MM.1S (cell line): ENCODE measurements around the gene RAC3.

Experiments
- DNase-seq: peaks from one replicate; pipeline ENCODE4 v3.0.0-alpha.2; 2015
- H2AFZ ChIP-seq: fragments of 300-600 bp; sonication (generic); 2 replicates; pipeline ENCODE4 v1.6.0; 2016; ENCODE audit warnings: antibody characterized with exemption, low read length
- H3F3A ChIP-seq: fragments of 300-600 bp; sonication (generic); 2 replicates; pipeline ENCODE4 v1.6.1; 2016; ENCODE audit warnings: mild to moderate bottlenecking, antibody characterized with exemption, low read length, moderate library complexity, mixed read lengths; ENCODE audit not compliant: insufficient read depth
- H3K27ac ChIP-seq: fragments of 300-600 bp; sonication (generic); 2 replicates; pipeline ENCODE4 v1.5.1; 2016; ENCODE audit warnings: mild to moderate bottlenecking, low read length
- H3K27me3 ChIP-seq: fragments of 300-600 bp; sonication (generic); replicated peaks from 2 replicates; pipeline ENCODE4 v1.6.0; 2016; ENCODE audit warnings: low read length; ENCODE audit not compliant: insufficient read depth
- H3K36me3 ChIP-seq: fragments of 300-600 bp; sonication (generic); replicated peaks from 2 replicates; pipeline ENCODE4 v1.6.1; 2016; ENCODE audit warnings: mild to moderate bottlenecking, low read length, mixed read lengths; ENCODE audit not compliant: insufficient read depth
- H3K4me1 ChIP-seq: fragments of 300-600 bp; sonication (generic); 2 replicates; pipeline ENCODE4 v1.6.1; 2016; ENCODE audit warnings: low read length, mixed read lengths
- H3K4me2 ChIP-seq: fragments of 300-600 bp; sonication (generic); 2 replicates; pipeline ENCODE4 v1.6.0; 2016; ENCODE audit warnings: low read depth, low read length
- H3K4me3 ChIP-seq: fragments of 300-600 bp; sonication (generic); 2 replicates; pipeline ENCODE4 v1.5.1; 2016; ENCODE audit warnings: low read length, mixed read lengths
- H3K79me2 ChIP-seq: fragments of 300-600 bp; sonication (generic); 2 replicates; pipeline ENCODE4 v1.6.1; 2016; ENCODE audit warnings: mixed run types, low read length, mixed read lengths
- H3K9ac ChIP-seq: fragments of 300-600 bp; sonication (generic); 2 replicates; pipeline ENCODE4 v1.6.1; 2016; ENCODE audit warnings: low read length, mixed read lengths
- H3K9me2 ChIP-seq: fragments of 300-600 bp; sonication (generic); replicated peaks from 2 replicates; pipeline ENCODE4 v1.6.1; 2016; ENCODE audit warnings: mild to moderate bottlenecking, low read length, mixed read lengths; ENCODE audit not compliant: insufficient read depth
- H3K9me3 ChIP-seq: fragments of 300-600 bp; sonication (generic); replicated peaks from 2 replicates; pipeline ENCODE4 v1.6.1; 2016; ENCODE audit warnings: mild to moderate bottlenecking, low read length, mixed read lengths; ENCODE audit not compliant: insufficient read depth
- H4K20me1 ChIP-seq: fragments of 300-600 bp; sonication (generic); 2 replicates; pipeline ENCODE4 v1.6.1; 2016; ENCODE audit warnings: mild to moderate bottlenecking, low read length, moderate library complexity, mixed read lengths; ENCODE audit not compliant: insufficient read depth
- EZH2 ChIP-seq: fragments of 300-600 bp; sonication (generic); optimal IDR thresholded peaks from 2 replicates; pipeline ENCODE3; 2017; ENCODE audit warnings: low read depth, mild to moderate bottlenecking, antibody characterized with exemption, low read length, mixed read lengths
- EZH2phosphoT487 ChIP-seq: fragments of 300-600 bp; sonication (generic); IDR thresholded peaks from 2 replicates; pipeline ENCODE4 v1.6.1; 2018; ENCODE audit warnings: antibody characterized with exemption, low read length
- TF ChIP-seq, protein P1 (sequence below): fragments of 300-600 bp; sonication (generic); IDR thresholded peaks from 2 replicates; pipeline ENCODE4 v1.5.1; 2016; ENCODE audit warnings: antibody characterized with exemption, low read length, mixed read lengths

Gene RAC3

DNA sequence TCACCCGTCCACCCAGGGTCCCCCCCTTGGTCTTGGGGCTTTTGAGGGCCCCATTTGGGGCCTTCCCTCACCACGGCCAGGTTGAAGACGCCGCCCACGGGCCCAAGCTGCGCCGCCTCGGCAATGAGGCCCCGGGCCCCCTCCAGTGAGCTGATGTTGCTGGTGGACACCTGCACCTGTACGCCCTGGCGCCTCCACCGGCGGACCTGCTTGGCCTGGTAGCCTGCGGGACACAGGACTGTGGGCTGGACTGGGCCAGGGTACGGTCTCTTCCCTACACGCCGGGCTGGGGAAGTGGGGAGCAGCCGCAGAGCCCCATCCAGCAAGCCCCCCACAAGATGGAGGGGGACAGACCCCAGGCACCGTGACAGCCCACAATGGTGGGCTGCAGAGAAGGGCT is 51.0 kb downstream of the RAC3 start:
- no peak for TF ChIP-seq EZH2phosphoT487
- TF ChIP-seq EZH2 = no peak
- Histone ChIP-seq H3K36me3 (peaks cover 13% of the 10 kb centered on the region), H3K79me2 (no peaks in the 10 kb centered on the region), H3K27ac (no peak overlapping the region), H3K9ac (no peak overlapping the region), H3K9me3 (no peaks in the 10 kb centered on the region), H3K4me1 (no peaks in the 10 kb centered on the region), H3K4me2 (no peak overlapping the region), H3K27me3 (no peaks in the 10 kb centered on the region), H3F3A (no peaks in the 10 kb centered on the region; the same call in 1 of the 2 replicates), H4K20me1 (no peaks in the 10 kb centered on the region), H2AFZ (no peak overlapping the region), H3K4me3 (no peak overlapping the region), H3K9me2 (no peaks in the 10 kb centered on the region)
- no peak for DNase-seq

DNA sequence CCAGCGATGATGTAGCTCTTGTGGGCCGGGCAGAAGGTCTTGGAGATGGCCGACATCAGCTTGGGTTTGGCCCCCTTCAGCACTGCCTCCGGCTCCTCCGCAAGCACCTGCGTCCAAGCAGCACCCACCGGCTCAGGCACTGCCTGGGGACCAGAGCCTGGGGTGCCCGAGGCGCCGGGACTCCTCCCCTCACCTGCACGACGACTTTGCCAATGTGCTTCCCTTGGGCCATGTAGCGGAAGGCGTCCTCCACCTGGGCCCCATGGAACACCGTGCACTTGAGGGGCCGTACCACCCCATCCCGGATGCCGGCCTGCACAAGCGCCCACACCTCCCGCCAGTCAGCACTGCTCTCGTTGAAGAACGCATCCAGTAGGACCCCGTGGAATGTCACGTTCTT is 51.5 kb downstream of the RAC3 start:
- Histone ChIP-seq H3K9me3 (no peaks in the 10 kb centered on the region), H3K79me2 (peaks cover 2% of the 10 kb centered on the region; the same call in 1 of the 2 replicates), H3K4me1 (no peaks in the 10 kb centered on the region), H3K36me3 (peaks cover 13% of the 10 kb centered on the region), H3K4me3 (no peak overlapping the region), H3F3A (no peaks in the 10 kb centered on the region; the same call in 1 of the 2 replicates), H3K4me2 (no peak overlapping the region), H3K9me2 (no peaks in the 10 kb centered on the region), H3K27ac (no peak overlapping the region), H3K27me3 (no peaks in the 10 kb centered on the region), H4K20me1 (no peaks in the 10 kb centered on the region), H3K9ac (no peak overlapping the region), H2AFZ (no peak overlapping the region)
- TF ChIP-seq EZH2phosphoT487 (no peak), EZH2 (no peak)
- TF ChIP-seq, protein P1, sequence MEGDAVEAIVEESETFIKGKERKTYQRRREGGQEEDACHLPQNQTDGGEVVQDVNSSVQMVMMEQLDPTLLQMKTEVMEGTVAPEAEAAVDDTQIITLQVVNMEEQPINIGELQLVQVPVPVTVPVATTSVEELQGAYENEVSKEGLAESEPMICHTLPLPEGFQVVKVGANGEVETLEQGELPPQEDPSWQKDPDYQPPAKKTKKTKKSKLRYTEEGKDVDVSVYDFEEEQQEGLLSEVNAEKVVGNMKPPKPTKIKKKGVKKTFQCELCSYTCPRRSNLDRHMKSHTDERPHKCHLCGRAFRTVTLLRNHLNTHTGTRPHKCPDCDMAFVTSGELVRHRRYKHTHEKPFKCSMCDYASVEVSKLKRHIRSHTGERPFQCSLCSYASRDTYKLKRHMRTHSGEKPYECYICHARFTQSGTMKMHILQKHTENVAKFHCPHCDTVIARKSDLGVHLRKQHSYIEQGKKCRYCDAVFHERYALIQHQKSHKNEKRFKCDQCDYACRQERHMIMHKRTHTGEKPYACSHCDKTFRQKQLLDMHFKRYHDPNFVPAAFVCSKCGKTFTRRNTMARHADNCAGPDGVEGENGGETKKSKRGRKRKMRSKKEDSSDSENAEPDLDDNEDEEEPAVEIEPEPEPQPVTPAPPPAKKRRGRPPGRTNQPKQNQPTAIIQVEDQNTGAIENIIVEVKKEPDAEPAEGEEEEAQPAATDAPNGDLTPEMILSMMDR = no peak
- DNase-seq = no peak
